Vagina (tissue), 2 donors: Measurements from ENCODE around the gene CHD5. TPM values are rescaled to one million over a fixed set of nuclear protein-coding genes. Genes with fewer than 3 reads are reported as not detected.

Source experiments
- DNase-seq, 2 donors: peaks; one replicate each; pipeline ENCODE4 v3.0.0-alpha.2; 2017; ENCODE audit errors: extremely low spot score in 2 of 2
- H3K27ac ChIP-seq: fragments of 200-600 bp; sonication (generic); one replicate; pipeline ENCODE4 v1.5.1; 2019
- H3K27me3 ChIP-seq: fragments of 200-600 bp; sonication (generic); one replicate; pipeline ENCODE4 v1.5.1; 2019
- H3K36me3 ChIP-seq, 2 donors: fragments of 200-600 bp; sonication (generic); one replicate each; pipeline ENCODE4 v1.5.1; 2017 to 2019
- H3K4me1 ChIP-seq: fragments of 200-600 bp; sonication (generic); one replicate; pipeline ENCODE4 v1.5.1; 2019
- H3K4me3 ChIP-seq, 2 donors: fragments of 200-600 bp; sonication (generic); 1 replicate in 1 of 2; 2 replicates in 1 of 2; pipeline ENCODE4 v1.5.1; 2016 to 2019
- H3K9me3 ChIP-seq: fragments of 200-600 bp; sonication (generic); one replicate; pipeline ENCODE4 v1.5.1; 2019
- POLR2A ChIP-seq, 2 donors: fragments of 450-650 bp; IDR thresholded peaks; one replicate each; pipeline ENCODE4 v1.6.1; 2017; ENCODE audit warnings: antibody characterized with exemption in 2 of 2, mild to moderate bottlenecking in 2 of 2, moderate library complexity in 2 of 2
- POLR2AphosphoS5 ChIP-seq, 2 donors: sonication (generic); formaldehyde crosslinking; IDR thresholded peaks; one replicate each; pipeline ENCODE4 v1.9.0; 2017; ENCODE audit warnings: antibody characterized with exemption in 2 of 2, mild to moderate bottlenecking in 2 of 2, low read depth in 1 of 2; ENCODE audit not compliant: insufficient read depth in 1 of 2
- intact Hi-C: fragments of 100-400 bp; cut with DNase I; formaldehyde crosslinking; loops from one replicate; pipeline ENCODE4 v1.15.1; 2023
- total RNA-seq: library from RNA; depleted of rRNA; stranded (reverse); fragments of >200 nt; gene quantifications from one replicate; pipeline ENCODE4 v1.2.3, GENCODE V29; 2016
- TF ChIP-seq, protein P1 (sequence below), 3 experiments: fragments of 450-650 bp in 2 of 3; fragments of 200-600 bp in 1 of 3; sonication (generic) in 1 of 3; IDR thresholded peaks; one replicate each; pipeline ENCODE4 v1.5.1; 2017 to 2019; ENCODE audit warnings: antibody characterized with exemption in 3 of 3, mild to moderate bottlenecking in 2 of 3, moderate library complexity in 2 of 3

The CHD5 gene
- total RNA-seq, 1 donor from 2014 or later = 2.0 TPM

DNA sequence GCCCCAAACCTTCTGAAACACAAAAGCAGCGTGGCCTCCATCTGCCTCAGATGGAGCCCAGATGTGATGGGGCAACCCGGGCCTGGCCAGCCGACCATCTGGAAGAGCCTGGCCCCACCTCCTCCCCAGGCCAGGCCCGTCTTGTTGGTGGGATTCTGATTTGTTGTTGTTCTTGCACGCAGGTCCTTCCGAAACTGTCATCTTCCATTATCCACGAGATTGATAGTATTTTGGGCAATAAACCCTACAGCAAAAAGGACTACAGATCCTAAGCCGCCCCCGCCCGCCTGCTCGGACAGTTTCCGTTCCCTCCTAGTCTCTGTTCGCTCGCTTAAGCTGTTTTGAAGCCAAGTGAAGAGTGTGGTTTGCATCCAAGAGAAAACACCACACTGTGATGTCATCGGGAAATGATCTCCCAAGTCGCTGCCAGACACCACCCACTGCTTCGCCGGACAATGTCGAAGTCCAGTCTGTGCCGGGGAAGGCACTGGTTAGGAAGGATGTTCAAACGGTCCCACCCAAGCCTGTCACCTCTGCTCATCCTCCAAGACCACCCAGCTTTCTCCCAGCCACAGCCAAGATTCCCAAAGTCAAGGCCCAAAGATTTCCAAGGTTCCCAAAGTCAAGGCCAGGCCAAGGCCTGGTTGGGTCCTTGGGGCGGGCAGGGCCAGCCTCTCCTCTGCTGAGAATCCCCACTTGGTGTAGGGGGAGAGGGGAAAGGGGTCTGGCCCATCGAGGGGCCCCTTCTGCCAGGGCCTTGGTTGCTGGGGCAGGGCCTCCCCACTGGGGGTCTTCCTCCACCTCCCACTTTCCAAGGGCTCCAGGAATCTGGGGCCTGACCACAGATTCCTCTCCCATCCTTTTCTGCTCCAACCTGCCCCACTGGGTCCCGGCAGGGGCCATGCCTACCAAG lies 81.6 kb downstream of the CHD5 start:
- intact Hi-C loops = no loop called here
- DNase-seq = no peak
- no peaks in the 10 kb centered on the region for H3K27me3 ChIP-seq

DNA sequence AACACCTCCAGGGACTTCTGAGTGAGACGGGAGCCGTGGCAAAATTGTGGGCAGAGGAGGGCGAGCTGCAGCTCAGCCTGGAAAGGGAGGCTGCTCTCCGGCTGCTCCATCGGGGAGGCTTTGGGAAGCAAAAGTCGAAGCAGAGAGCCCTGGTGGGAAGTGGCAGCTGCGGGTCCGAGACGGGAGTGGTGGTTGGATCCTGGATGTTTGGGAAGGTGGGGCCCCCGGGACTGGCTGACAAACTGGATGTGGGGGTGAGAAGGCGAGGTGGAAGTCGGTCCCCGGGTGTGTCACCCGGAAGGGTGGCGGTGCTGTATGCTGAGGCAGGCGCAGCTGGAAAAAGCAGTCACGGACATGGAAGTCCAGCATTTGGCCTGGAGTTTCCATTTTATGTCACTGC lies 82.3 kb downstream of the CHD5 start:
- Histone ChIP-seq H3K27me3 (no peaks in the 10 kb centered on the region), H3K4me1 (peaks cover 20% of the 10 kb centered on the region), H3K36me3 (no peaks in the 10 kb centered on the region), H3K27ac (peak overlapping the region; percentile 82), H3K4me3 (no peak overlapping the region), H3K9me3 (no peaks in the 10 kb centered on the region)
- TF ChIP-seq POLR2AphosphoS5 (IDR thresholded peaks at IDR 0.05; ENCODE audit: insufficient read depth in 1 of 2, low read depth in 1 of 2) = no peak
- TF ChIP-seq POLR2A (IDR thresholded peaks at IDR 0.05) = no peak
- TF ChIP-seq, protein P1, sequence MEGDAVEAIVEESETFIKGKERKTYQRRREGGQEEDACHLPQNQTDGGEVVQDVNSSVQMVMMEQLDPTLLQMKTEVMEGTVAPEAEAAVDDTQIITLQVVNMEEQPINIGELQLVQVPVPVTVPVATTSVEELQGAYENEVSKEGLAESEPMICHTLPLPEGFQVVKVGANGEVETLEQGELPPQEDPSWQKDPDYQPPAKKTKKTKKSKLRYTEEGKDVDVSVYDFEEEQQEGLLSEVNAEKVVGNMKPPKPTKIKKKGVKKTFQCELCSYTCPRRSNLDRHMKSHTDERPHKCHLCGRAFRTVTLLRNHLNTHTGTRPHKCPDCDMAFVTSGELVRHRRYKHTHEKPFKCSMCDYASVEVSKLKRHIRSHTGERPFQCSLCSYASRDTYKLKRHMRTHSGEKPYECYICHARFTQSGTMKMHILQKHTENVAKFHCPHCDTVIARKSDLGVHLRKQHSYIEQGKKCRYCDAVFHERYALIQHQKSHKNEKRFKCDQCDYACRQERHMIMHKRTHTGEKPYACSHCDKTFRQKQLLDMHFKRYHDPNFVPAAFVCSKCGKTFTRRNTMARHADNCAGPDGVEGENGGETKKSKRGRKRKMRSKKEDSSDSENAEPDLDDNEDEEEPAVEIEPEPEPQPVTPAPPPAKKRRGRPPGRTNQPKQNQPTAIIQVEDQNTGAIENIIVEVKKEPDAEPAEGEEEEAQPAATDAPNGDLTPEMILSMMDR (IDR thresholded peaks at IDR 0.05) = no peak
- intact Hi-C loops = no loop called here
- DNase-seq = no peak

More for the DNA sequence above, 81.6 kb downstream of the CHD5 start:
- H3K27ac ChIP-seq = peak overlapping the region; percentile 82
- no peak overlapping the region for H3K4me3 ChIP-seq
- H3K9me3 ChIP-seq = no peaks in the 10 kb centered on the region
- TF ChIP-seq, protein P1 (IDR thresholded peaks at IDR 0.05) = no peak
- no peak for TF ChIP-seq POLR2A (IDR thresholded peaks at IDR 0.05)
- peak in 1 of 2 donors; percentile 83 for TF ChIP-seq POLR2AphosphoS5 (IDR thresholded peaks at IDR 0.05; ENCODE audit: insufficient read depth in 1 of 2, low read depth in 1 of 2)
- peaks cover 20% of the 10 kb centered on the region for H3K4me1 ChIP-seq
- no peaks in the 10 kb centered on the region for H3K36me3 ChIP-seq

DNA sequence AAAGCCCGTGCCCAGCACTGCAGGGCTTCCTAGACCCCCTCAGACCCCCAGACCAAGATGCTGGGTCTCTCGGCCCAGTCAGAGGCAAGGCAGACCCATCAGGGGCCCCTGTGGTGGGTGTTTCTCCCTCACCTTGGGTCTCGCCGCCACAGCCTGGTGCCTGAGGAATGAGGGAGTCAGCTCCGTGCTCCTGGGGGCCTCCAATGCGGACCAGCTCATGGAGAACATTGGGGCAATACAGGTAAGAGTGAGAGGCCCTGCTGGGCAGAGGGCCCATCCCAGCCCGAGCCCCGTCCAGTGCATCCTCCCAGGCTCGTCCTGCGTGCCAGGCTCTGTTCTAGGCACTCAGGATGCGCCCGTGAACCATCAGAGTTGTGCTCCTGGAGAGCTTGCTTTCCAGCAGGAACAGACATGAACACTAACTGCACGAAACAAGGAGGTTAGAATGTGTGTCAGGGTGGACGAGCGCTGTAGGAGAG lies 83.0 kb downstream of the CHD5 start:
- no peaks in the 10 kb centered on the region for H3K27me3 ChIP-seq
- no peaks in the 10 kb centered on the region for H3K9me3 ChIP-seq
- peak overlapping the region; percentile 82 for H3K27ac ChIP-seq
- no peaks in the 10 kb centered on the region for H3K36me3 ChIP-seq
- DNase-seq = no peak
- intact Hi-C loops = no loop called here
- TF ChIP-seq POLR2A (IDR thresholded peaks at IDR 0.05) (no peak), POLR2AphosphoS5 (IDR thresholded peaks at IDR 0.05; ENCODE audit: insufficient read depth in 1 of 2, low read depth in 1 of 2) (no peak)
- TF ChIP-seq, protein P1 (IDR thresholded peaks at IDR 0.05) = no peak
- H3K4me1 ChIP-seq = peaks cover 20% of the 10 kb centered on the region
- no peak overlapping the region for H3K4me3 ChIP-seq

DNA sequence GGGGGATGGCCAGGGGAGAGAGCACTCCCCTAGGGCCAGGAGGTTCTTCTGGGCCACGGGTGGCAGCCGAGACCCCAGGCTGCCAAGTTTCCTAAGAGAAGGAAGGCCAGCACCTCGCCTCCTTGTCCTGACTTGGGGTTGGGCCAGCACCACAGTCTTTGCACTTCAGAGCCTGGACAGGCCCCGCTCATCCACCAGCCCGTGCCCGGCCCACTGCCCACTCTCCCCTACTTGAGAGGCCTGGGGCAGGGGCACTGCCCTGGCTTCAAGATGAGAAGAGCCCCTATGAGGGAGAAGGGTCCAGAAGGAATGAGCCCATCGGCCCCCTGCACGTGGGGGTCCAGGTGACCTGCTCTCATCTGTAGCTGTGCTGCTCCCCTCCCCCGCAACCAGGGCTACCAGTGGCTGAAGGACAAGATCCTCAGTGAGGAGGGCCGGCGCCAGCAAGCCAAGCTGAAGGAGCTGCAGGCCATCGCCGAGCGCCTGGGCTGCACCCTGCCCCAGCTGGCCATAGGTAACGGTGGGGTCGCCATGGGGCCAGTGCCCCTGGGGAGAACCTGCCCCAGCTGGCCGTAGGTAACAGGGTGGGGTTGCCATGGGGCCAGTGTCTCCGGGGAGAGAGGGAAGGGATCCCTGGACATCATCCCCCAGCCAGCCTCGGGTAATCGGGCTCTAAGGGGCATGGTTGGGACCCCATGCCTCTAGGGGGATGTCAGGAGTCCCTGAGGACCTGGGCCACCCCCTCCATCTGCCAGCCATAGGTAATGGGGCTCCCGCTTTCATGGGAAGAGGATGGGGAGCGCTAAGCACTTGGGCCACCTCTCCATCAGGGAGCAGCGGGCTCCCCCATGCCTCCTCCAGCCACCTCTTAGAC lies 83.6 kb downstream of the CHD5 start:
- DNase-seq = no peak
- H3K4me3 ChIP-seq = no peak overlapping the region
- no peaks in the 10 kb centered on the region for H3K27me3 ChIP-seq
- H3K36me3 ChIP-seq = no peaks in the 10 kb centered on the region
- H3K4me1 ChIP-seq = peaks cover 20% of the 10 kb centered on the region
- intact Hi-C loops = no loop called here
- H3K27ac ChIP-seq = no peak overlapping the region
- no peak for TF ChIP-seq POLR2A (IDR thresholded peaks at IDR 0.05)
- TF ChIP-seq, protein P1 (IDR thresholded peaks at IDR 0.05) = no peak
- no peaks in the 10 kb centered on the region for H3K9me3 ChIP-seq
